Esophagus muscularis mucosa (tissue), 4 donors: ENCODE data around the gene PLXNA4.

ENCODE experiments used
- CTCF ChIP-seq, 3 experiments: fragments of 200-600 bp in 2 of 3; fragments of 450-650 bp in 1 of 3; sonication (generic) in 2 of 3; IDR thresholded peaks; one replicate each; pipeline ENCODE4 v1.5.1; 2017 to 2019; ENCODE audit warnings: antibody characterized with exemption in 3 of 3, mild to moderate bottlenecking in 2 of 3, moderate library complexity in 1 of 3
- EP300 ChIP-seq: sonication (generic); formaldehyde crosslinking; IDR thresholded peaks from one replicate; pipeline ENCODE4 v1.6.1; 2017; ENCODE audit warnings: antibody characterized with exemption
- POLR2A ChIP-seq: fragments of 450-650 bp; IDR thresholded peaks from one replicate; pipeline ENCODE4 v1.6.1; 2017; ENCODE audit warnings: antibody characterized with exemption, moderate library complexity, mild to moderate bottlenecking, low read depth
- POLR2AphosphoS5 ChIP-seq, 2 donors: sonication (generic); formaldehyde crosslinking; IDR thresholded peaks; one replicate each; pipeline ENCODE4 v1.6.1; 2017; ENCODE audit warnings: antibody characterized with exemption in 2 of 2

GRCh38 chr7:132580277-132580676, 4.0 kb upstream of the PLXNA4 start:
- TF ChIP-seq POLR2A (no peak), POLR2AphosphoS5 (IDR thresholded peaks at IDR 0.05) (no peak), EP300 (no peak), CTCF (IDR thresholded peaks at IDR 0.05) (no peak)
